Inflammatory macrophage treated with lipopolysaccharide for 4 hours (primary cell): Measurements from ENCODE around the gene MTERF4.

Experiments
- DNase-seq: peaks from one replicate; pipeline ENCODE4 v3.0.0-alpha.2; 2020

MTERF4 gene

GRCh38 chr2:241102239-241102803 is at the start of gene MTERF4:
MTERF4 (minus strand) TSS chr2:241102287; CDS start chr2:241102273, 14 bp downstream.
- DNase-seq, result peak; percentile 78

- no peak for DNase-seq
Measured at GRCh38 chr2:241150660-241151530, 48.8 kb upstream of the MTERF4 start.

GRCh38 chr2:241149925-241150659 is 48.0 kb upstream of the MTERF4 start, which contains the start of gene PPP1R7:
PPP1R7 (plus strand) TSS chr2:241150467; CDS start chr2:241150496, 29 bp downstream.
- DNase-seq, result peak; percentile 95

- DNase-seq, result no peak
Measured at GRCh38 chr2:241149675-241149924, 47.5 kb upstream of the MTERF4 start.

GRCh38 chr2:241148891-241149674 is 47.0 kb upstream of the MTERF4 start, which contains the start of gene PASK:
PASK (minus strand) TSS chr2:241149472; CDS start chr2:241143032, 6,440 bp downstream.
- peak; percentile 94 for DNase-seq

- DNase-seq, result no peak
Measured at GRCh38 chr2:241148239-241148638, 46.2 kb upstream of the MTERF4 start.

GRCh38 chr2:241147336-241147735 is 45.2 kb upstream of the MTERF4 start:
- DNase-seq, result no peak

- DNase-seq, result no peak
Measured at GRCh38 chr2:241146286-241146685, 44.2 kb upstream of the MTERF4 start.

GRCh38 chr2:241142593-241142992 is 40.5 kb upstream of the MTERF4 start:
- DNase-seq, result no peak

GRCh38 chr2:241142063-241142462 is 40.0 kb upstream of the MTERF4 start:
- DNase-seq, result no peak

- DNase-seq, result no peak
Measured at GRCh38 chr2:241141214-241141770, 39.2 kb upstream of the MTERF4 start.

- no peak for DNase-seq
Measured at GRCh38 chr2:241140445-241140840, 38.4 kb upstream of the MTERF4 start.

GRCh38 chr2:241139531-241140444 is 37.7 kb upstream of the MTERF4 start:
- DNase-seq, result no peak

GRCh38 chr2:241138471-241138870 is 36.4 kb upstream of the MTERF4 start:
- DNase-seq, result no peak

- no peak for DNase-seq
Measured at GRCh38 chr2:241137276-241138190, 35.4 kb upstream of the MTERF4 start.

GRCh38 chr2:241136661-241137260 is 34.7 kb upstream of the MTERF4 start:
- no peak for DNase-seq

- no peak for DNase-seq
Measured at GRCh38 chr2:241136191-241136590, 34.1 kb upstream of the MTERF4 start.

GRCh38 chr2:241135737-241136136 is 33.6 kb upstream of the MTERF4 start:
- no peak for DNase-seq

- DNase-seq, result no peak
Measured at GRCh38 chr2:241134711-241135110, 32.6 kb upstream of the MTERF4 start.

- no peak for DNase-seq
Measured at GRCh38 chr2:241133436-241133820, 31.3 kb upstream of the MTERF4 start.
